ENCODE measurements around the gene CTSC. TPM values are rescaled to one million over a fixed set of nuclear protein-coding genes. Genes with fewer than 3 reads are reported as not detected.

The CTSC gene
- total RNA-seq, 4 donors from 2014 or later, result 24.5 to 59.0 (median 31.6) TPM

DNA sequence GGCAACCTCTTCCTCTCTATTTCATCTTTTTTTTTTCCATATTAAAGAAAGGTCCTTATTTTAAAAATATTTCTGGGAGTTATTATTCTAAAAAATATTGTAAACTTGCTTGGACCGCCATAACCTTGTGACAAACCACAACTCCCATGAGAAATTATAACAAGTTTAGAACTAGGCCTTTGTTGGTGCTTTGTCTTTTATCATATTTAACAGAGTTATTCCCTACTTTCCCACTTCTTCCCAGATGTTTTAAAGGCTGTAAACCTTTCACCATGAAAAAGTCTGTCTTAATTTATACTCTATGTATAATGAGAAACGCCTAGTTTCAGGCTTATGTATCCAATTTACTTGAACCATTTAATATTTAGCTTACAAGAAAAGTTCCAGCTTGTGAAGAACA, 3.7 kb downstream of the CTSC start:
- DNase-seq (ENCODE audit: low spot score in 2 of 2), result no peak
- Histone ChIP-seq H3K9me3 (no peaks in the 10 kb centered on the region), H3K4me1 (peaks cover 16% of the 10 kb centered on the region), H3K27ac (no peak overlapping the region), H3K4me3 (no peak overlapping the region), H3K27me3 (no peaks in the 10 kb centered on the region), H3K36me3 (no peaks in the 10 kb centered on the region)
- WGBS, result 66% methylated on average over 2 of the region's 2 CpGs
- TF ChIP-seq POLR2A (IDR thresholded peaks at IDR 0.05) (no peak), POLR2AphosphoS5 (IDR thresholded peaks at IDR 0.05) (no peak), EP300 (IDR thresholded peaks at IDR 0.05) (no peak)
- TF ChIP-seq, protein P1, sequence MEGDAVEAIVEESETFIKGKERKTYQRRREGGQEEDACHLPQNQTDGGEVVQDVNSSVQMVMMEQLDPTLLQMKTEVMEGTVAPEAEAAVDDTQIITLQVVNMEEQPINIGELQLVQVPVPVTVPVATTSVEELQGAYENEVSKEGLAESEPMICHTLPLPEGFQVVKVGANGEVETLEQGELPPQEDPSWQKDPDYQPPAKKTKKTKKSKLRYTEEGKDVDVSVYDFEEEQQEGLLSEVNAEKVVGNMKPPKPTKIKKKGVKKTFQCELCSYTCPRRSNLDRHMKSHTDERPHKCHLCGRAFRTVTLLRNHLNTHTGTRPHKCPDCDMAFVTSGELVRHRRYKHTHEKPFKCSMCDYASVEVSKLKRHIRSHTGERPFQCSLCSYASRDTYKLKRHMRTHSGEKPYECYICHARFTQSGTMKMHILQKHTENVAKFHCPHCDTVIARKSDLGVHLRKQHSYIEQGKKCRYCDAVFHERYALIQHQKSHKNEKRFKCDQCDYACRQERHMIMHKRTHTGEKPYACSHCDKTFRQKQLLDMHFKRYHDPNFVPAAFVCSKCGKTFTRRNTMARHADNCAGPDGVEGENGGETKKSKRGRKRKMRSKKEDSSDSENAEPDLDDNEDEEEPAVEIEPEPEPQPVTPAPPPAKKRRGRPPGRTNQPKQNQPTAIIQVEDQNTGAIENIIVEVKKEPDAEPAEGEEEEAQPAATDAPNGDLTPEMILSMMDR (IDR thresholded peaks at IDR 0.05), result no peak

GRCh38 chr11:88332851-88333250, 4.7 kb downstream of the CTSC start:
- WGBS, result 83% methylated on average over 1 of the region's 1 CpG
- DNase-seq (ENCODE audit: low spot score in 2 of 2), result no peak
- H3K4me1 ChIP-seq, result peaks cover 8% of the 10 kb centered on the region
- H3K9me3 ChIP-seq, result no peaks in the 10 kb centered on the region
- no peaks in the 10 kb centered on the region for H3K27me3 ChIP-seq
- TF ChIP-seq POLR2AphosphoS5 (IDR thresholded peaks at IDR 0.05), result no peak
- no peak for TF ChIP-seq EP300 (IDR thresholded peaks at IDR 0.05)
- no peak for TF ChIP-seq POLR2A (IDR thresholded peaks at IDR 0.05)
- TF ChIP-seq, protein P1 (IDR thresholded peaks at IDR 0.05), result no peak
- H3K4me3 ChIP-seq, result no peak overlapping the region
- H3K27ac ChIP-seq, result no peak overlapping the region
- no peaks in the 10 kb centered on the region for H3K36me3 ChIP-seq

- Histone ChIP-seq H3K27ac (no peak overlapping the region), H3K36me3 (no peaks in the 10 kb centered on the region), H3K9me3 (no peaks in the 10 kb centered on the region), H3K4me3 (no peak overlapping the region), H3K4me1 (peaks cover 8% of the 10 kb centered on the region), H3K27me3 (no peaks in the 10 kb centered on the region)
- TF ChIP-seq POLR2AphosphoS5 (IDR thresholded peaks at IDR 0.05) (no peak), EP300 (IDR thresholded peaks at IDR 0.05) (no peak), POLR2A (IDR thresholded peaks at IDR 0.05) (no peak)
- TF ChIP-seq, protein P1 (IDR thresholded peaks at IDR 0.05), result no peak
- DNase-seq (ENCODE audit: low spot score in 2 of 2), result no peak
- WGBS, result 91% methylated on average over 5 of the region's 5 CpGs
Observed at GRCh38 chr11:88330826-88331428, 6.6 kb downstream of the CTSC start.

DNA sequence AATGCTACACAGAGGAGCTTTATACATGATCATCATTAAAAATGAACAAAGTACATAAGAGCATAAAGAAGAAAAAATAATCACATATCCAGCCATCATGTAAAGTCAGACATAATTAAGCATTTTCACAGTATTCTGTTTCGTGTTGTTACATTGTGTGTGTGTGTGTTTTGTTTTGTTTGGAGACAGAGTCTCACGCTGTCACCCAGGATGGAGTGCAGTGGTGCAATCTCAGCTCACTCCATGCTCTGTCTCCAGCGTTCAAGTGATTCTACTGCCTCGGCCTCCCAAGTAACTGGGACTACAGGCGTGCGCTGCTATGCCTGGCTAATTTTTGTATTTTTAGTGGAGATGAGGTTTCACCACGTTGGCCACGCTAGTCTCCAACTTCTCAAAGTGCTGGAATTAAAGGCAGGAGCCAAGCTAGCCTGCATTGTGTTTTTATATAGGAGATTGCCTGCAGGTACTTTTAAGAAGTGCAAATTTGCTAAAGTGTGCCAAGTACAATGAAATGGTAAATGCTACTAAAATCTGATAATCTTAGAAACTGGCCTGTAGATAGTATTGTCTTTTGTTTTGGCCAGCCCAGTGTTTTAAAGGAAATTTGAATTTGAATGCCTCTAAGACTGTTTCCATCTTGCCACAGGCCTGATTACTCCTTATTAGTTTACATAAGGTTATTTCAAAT, 7.8 kb downstream of the CTSC start:
- no peak overlapping the region for H3K4me3 ChIP-seq
- no peak for DNase-seq (ENCODE audit: low spot score in 2 of 2)
- H3K27me3 ChIP-seq, result no peaks in the 10 kb centered on the region
- 90% methylated on average over 8 of the region's 8 CpGs for WGBS
- H3K9me3 ChIP-seq, result no peaks in the 10 kb centered on the region
- TF ChIP-seq POLR2A (IDR thresholded peaks at IDR 0.05) (no peak), EP300 (IDR thresholded peaks at IDR 0.05) (no peak)
- TF ChIP-seq, protein P1 (IDR thresholded peaks at IDR 0.05), result no peak
- H3K27ac ChIP-seq, result no peak overlapping the region
- H3K4me1 ChIP-seq, result peaks cover 3% of the 10 kb centered on the region
- H3K36me3 ChIP-seq, result no peaks in the 10 kb centered on the region

GRCh38 chr11:88327462-88328143, 9.9 kb downstream of the CTSC start:
- 84% methylated on average over 3 of the region's 3 CpGs for WGBS
- Histone ChIP-seq H3K27me3 (no peaks in the 10 kb centered on the region), H3K4me3 (no peak overlapping the region), H3K4me1 (no peaks in the 10 kb centered on the region), H3K27ac (no peak overlapping the region), H3K36me3 (no peaks in the 10 kb centered on the region), H3K9me3 (no peaks in the 10 kb centered on the region)
- TF ChIP-seq, protein P1 (IDR thresholded peaks at IDR 0.05), result no peak
- TF ChIP-seq POLR2AphosphoS5 (IDR thresholded peaks at IDR 0.05) (no peak), EP300 (IDR thresholded peaks at IDR 0.05) (no peak), POLR2A (IDR thresholded peaks at IDR 0.05) (no peak)
- DNase-seq (ENCODE audit: low spot score in 2 of 2), result no peak
